Skin epidermis (tissue), 12 donors: ENCODE measurements around the gene ZBTB18.
A peak's percentile ranks its signal among the peaks of the same experiment; 100 is the strongest.

Experiments
- H3K27ac ChIP-seq, 21 experiments: fragments of 200-600 bp; sonication (generic) in 11 of 21; one replicate each; pipeline ENCODE4 v1.5.0; 2020; ENCODE audit warnings: mild to moderate bottlenecking in 3 of 21, inconsistent platforms in 2 of 21, moderate library complexity in 2 of 21
- H3K4me3 ChIP-seq, 7 experiments: fragments of 200-600 bp; sonication (generic) in 2 of 7; one replicate each; pipeline ENCODE4 v1.5.0; 2020; ENCODE audit warnings: inconsistent platforms in 2 of 7, mild to moderate bottlenecking in 2 of 7, moderate library complexity in 1 of 7

Gene ZBTB18

GRCh38 chr1:244057474-244058385, 6.6 kb downstream of the ZBTB18 start:
- Histone ChIP-seq H3K27ac (no peak overlapping the region), H3K4me3 (no peak overlapping the region)

GRCh38 chr1:244060117-244060516, 9.0 kb downstream of the ZBTB18 start:
- Histone ChIP-seq H3K4me3 (no peak overlapping the region), H3K27ac (no peak overlapping the region)

- H3K4me3 ChIP-seq = no peak overlapping the region
- no peak overlapping the region for H3K27ac ChIP-seq
Measured at GRCh38 chr1:244060686-244061085, 9.6 kb downstream of the ZBTB18 start.

GRCh38 chr1:244062156-244062725, 11.2 kb downstream of the ZBTB18 start:
- H3K4me3 ChIP-seq = no peak overlapping the region
- no peak overlapping the region for H3K27ac ChIP-seq

GRCh38 chr1:244063498-244063897, 12.4 kb downstream of the ZBTB18 start:
- Histone ChIP-seq H3K27ac (no peak overlapping the region), H3K4me3 (no peak overlapping the region)

- Histone ChIP-seq H3K4me3 (no peak overlapping the region), H3K27ac (no peak overlapping the region)
Measured at GRCh38 chr1:244064621-244065020, 13.5 kb downstream of the ZBTB18 start.

- H3K4me3 ChIP-seq = no peak overlapping the region
- H3K27ac ChIP-seq = no peak overlapping the region
Measured at GRCh38 chr1:244065063-244065793, 14.1 kb downstream of the ZBTB18 start.

GRCh38 chr1:244065960-244066388, 14.9 kb downstream of the ZBTB18 start:
- Histone ChIP-seq H3K4me3 (no peak overlapping the region), H3K27ac (no peak overlapping the region)

- no peak overlapping the region for H3K4me3 ChIP-seq
- no peak overlapping the region for H3K27ac ChIP-seq
Measured at GRCh38 chr1:244066954-244067716, 16.1 kb downstream of the ZBTB18 start.

GRCh38 chr1:244067893-244068292, 16.8 kb downstream of the ZBTB18 start:
- no peak overlapping the region for H3K4me3 ChIP-seq
- H3K27ac ChIP-seq = no peak overlapping the region

GRCh38 chr1:244068567-244068966, 17.5 kb downstream of the ZBTB18 start:
- Histone ChIP-seq H3K4me3 (no peak overlapping the region), H3K27ac (no peak overlapping the region)

- Histone ChIP-seq H3K4me3 (no peak overlapping the region), H3K27ac (no peak overlapping the region)
Measured at GRCh38 chr1:244069326-244069898, 18.3 kb downstream of the ZBTB18 start.

GRCh38 chr1:244074559-244075171, 23.6 kb downstream of the ZBTB18 start:
- no peak overlapping the region for H3K4me3 ChIP-seq
- H3K27ac ChIP-seq = peak overlapping the region in 4 of 21 experiments; percentile 41 to 84 (median 56)

GRCh38 chr1:244075247-244075722, 24.2 kb downstream of the ZBTB18 start:
- H3K27ac ChIP-seq = peak overlapping the region in 4 of 21 experiments; percentile 41 to 84 (median 56)
- H3K4me3 ChIP-seq = no peak overlapping the region

- no peak overlapping the region for H3K4me3 ChIP-seq
- H3K27ac ChIP-seq = no peak overlapping the region
Measured at GRCh38 chr1:244076740-244077139, 25.7 kb downstream of the ZBTB18 start.

- H3K27ac ChIP-seq = no peak overlapping the region
- no peak overlapping the region for H3K4me3 ChIP-seq
Measured at GRCh38 chr1:244077473-244078220, 26.6 kb downstream of the ZBTB18 start.

GRCh38 chr1:244080343-244080929, 29.4 kb downstream of the ZBTB18 start:
- Histone ChIP-seq H3K4me3 (no peak overlapping the region), H3K27ac (no peak overlapping the region)

GRCh38 chr1:244082969-244083368, 31.9 kb downstream of the ZBTB18 start:
- no peak overlapping the region for H3K4me3 ChIP-seq
- H3K27ac ChIP-seq = no peak overlapping the region
